Middle frontal gyrus (tissue), 1 donor: ENCODE measurements around the gene ZNF813.
"Not testable (repeated sequence)": the region's sequence is repeated elsewhere in the genome, so short reads cannot be mapped to it uniquely, and the experiment has no call there.

Experiments used
- DNase-seq: peaks from one replicate; pipeline ENCODE4 v3.0.0-alpha.2; 2015; ENCODE audit warnings: low spot score; ENCODE audit errors: extremely low spot score

Gene ZNF813

DNA sequence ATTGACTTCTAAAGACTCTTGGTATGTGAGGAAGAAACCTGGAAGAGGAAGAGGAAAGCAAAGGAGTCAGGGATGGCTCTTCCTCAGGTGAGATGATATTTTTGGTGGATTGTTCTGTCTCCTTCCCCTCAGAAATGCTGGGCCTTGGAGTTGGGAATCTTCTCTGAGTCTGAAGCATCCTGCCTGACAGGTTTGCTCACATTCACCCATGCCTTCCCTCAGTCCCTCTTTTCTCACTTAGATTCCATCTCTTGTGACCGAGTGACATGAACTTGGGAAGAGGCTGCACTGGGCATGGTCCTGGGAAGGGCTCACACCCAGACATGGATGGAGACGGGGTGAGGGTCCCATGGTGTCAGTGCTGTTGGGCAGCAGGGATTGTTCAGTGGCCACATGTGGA, 16.2 kb downstream of the ZNF813 start:
- DNase-seq, result not testable (repeated sequence)

DNA sequence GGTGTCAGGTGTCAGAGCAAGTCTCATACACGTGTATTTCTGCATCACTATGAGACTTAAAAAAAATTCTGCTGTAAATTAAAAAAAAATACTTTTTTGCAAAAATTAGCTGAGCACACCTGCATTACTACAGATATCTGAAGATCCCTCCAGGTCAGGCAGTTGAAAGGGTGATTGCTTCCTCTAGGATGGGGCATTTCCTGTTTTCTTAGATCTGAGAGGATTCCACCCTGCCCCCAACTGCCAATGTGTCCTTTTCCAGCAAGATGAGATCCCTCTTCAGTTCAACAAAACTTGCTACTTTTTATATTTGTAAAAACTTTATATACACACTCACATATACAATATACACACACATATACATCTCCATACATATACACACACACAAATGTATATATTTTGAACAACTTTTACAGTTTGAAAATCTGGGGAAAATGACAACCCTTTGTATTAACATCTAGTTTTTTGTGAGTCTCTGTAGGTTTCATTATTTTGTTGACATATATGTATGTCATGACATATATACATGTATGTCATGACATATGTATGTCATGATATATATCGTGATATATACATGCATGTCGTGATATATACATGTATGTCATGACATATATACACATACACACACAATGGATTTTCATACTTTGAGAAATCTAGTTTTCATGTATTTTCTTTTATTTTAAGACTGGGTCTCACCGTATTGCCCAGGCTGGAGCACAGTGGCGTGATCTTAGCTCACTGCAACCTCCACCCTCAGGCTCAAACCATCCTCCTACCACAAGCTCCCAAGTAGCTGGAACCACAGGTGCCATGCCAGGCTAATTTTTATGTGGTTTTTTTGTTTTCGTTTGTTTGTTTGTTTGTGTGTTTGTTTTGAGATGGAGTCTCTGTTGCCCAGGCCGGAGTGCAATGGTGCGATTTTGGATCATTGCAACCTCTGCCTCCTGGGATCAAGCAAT, 17.8 kb downstream of the ZNF813 start:
- no peak for DNase-seq

- DNase-seq, result no peak
Measured at GRCh38 chr19:53492153-53492552, 24.6 kb downstream of the ZNF813 start.

GRCh38 chr19:53497311-53498023, 29.9 kb downstream of the ZNF813 start:
- DNase-seq, result not testable (repeated sequence)

DNA sequence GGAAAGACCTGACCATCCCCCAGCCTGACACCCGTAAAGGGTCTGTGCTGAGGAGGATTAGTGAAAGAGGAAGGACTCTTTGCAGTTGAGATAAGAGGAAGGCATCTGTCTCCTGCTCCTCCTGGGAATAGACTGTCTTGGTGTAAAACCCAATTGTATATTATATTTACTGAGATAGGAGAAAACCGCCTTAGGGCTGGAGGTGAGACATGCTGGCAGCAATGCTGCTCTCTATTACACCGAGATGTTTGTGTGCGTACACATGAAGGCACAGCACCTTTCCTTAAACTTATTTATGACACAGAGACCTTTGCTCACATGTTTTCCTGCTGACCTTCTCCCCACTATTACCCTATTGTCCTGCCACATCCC, 30.5 kb downstream of the ZNF813 start:
- not testable (repeated sequence) for DNase-seq

GRCh38 chr19:53503151-53503550, 35.6 kb downstream of the ZNF813 start:
- DNase-seq, result not testable (repeated sequence)

DNA sequence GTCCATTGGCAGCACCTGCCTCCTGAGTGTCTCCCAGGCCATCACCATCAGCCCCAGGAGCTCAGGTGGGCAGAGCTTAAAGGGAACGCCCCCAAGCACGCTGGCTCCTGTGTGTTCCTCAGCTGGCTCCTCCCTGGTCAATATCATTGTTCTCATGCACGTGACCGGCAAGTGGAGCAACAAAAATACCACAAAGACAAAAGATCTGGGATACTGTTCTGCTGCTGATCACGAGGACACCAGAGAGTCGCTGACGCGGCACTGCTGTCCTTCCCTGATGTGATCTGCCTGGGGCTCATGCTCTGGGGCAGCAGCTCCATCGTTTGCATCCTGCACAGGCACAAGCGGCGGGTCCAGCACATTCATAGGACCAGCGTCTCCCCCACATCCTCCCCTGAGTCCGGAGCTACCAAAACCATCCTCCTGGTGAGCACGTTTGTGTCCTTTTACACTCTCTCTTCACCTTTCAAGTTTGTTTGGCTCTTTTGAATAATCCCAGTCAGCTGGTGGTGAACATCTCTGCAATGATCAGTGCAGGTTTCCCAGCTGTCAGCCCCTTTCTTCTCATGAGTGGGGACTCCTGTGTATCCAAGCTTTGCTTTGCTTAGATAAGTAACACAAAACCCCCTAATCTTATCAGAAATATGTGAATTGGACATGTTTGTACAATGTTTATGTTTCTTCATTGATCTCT, 36.3 kb downstream of the ZNF813 start:
- not testable (repeated sequence) for DNase-seq

- DNase-seq, result not testable (repeated sequence)
Measured at GRCh38 chr19:53504365-53504703, 36.8 kb downstream of the ZNF813 start.

DNA sequence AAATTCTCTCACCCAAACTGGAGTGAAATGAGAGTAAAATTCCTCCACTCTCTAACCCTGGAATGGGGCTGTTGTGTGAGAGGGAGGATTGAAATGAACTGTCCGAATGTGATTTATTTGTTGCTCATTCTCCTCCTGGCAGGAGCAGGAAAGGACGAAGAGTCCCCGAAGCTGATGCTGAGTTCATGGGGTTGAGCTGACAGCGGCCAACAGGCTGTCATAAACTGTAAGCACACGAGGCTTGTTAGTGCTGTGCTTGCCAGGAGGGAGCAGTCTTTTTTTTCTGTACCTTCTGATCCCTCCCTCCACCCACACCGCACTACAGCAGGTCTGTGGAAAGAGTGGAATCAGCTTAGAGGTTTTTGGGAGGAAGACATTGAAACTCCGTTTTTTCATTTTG, 37.4 kb downstream of the ZNF813 start:
- DNase-seq, result no peak

DNA sequence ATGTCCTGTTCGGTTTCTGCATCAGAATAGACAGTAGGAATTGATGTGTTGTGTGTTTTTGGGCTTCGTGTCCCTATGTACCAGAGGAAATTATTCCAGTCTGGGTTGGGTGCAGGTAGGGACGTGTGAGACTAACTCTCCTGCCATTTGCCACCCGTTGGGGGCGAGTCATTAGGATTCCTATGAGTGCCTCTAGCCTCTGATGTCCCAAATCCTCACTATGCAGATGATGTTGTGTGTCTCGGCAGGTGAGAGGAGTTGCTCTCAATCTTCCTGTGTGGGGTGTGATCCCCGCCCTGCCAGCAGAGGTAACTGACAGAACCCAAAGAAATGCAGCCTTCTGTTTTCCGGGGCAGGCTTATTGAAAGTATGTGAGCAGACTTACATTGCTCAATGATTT, 39.2 kb downstream of the ZNF813 start:
- DNase-seq, result no peak

DNA sequence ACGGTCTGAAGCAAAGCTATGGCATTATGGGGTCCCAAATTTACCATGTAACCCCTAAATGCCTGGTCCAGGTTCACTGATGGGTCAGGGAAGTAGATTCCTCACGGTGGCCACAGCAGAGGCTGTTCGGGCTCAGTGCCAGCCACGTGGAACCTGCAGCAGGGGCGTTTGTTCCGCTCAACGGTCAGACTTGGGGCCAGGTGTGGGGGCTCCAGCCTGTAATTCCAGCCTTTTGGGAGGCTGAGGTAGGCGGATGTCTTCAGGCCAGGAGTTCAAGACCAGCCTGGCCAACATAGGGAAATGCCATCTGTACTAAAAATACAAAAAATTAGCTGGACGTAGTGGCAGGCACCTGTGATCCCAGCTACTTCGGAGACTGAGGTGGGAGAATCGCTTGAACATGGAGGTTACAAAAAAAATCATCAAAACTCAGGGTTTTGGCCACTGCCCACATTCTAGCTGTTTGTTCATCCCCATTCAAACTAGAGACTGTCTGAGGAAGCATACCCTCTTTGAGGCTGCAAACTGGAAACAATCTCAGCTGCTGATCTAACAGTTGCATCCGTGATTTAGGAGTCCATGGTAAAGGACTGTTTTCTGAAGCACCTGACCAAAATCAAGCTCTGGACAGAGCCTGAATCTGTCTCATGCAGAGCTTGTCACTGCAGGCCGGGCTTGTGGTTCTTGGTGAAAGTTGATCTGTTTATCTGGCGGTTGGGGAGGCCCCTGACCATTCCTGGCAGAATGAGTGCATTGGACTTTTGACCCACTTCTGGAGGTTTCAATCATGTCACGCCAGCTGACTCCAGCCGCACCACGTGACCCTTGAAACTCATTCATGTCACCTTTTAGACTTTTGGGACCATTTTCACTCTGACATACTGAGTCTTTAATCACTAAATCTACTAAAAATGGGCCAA, 40.2 kb downstream of the ZNF813 start:
- DNase-seq, result no peak

- DNase-seq, result no peak
Measured at GRCh38 chr19:53509443-53509842, 41.9 kb downstream of the ZNF813 start.

- no peak for DNase-seq
Measured at GRCh38 chr19:53509845-53510244, 42.3 kb downstream of the ZNF813 start.

- DNase-seq, result no peak
Measured at GRCh38 chr19:53511357-53511756, 43.8 kb downstream of the ZNF813 start.

- no peak for DNase-seq
Measured at GRCh38 chr19:53511933-53512374, 44.4 kb downstream of the ZNF813 start.

DNA sequence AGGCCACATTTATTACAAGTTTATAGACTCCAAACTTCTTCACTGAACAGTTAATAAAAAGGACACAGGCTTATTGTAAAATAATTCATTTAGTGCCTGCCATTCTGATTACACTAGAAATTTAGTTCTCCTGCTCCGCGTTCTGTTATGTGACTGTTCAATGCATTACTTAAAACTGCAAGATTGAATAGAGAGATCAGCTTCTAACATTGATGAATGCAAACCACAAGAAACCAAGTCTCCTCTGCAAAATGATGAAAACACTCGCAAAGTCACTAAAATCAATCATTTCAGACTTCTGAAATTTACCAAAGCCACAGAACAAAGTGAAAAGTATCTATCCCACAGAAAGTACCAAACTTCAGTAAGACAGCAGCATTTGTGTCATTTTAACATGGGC, 47.5 kb downstream of the ZNF813 start:
- not testable (repeated sequence) for DNase-seq

- no peak for DNase-seq
Measured at GRCh38 chr19:53517114-53517741, 49.7 kb downstream of the ZNF813 start.

- no peak for DNase-seq
Measured at GRCh38 chr19:53518121-53518520, 50.6 kb downstream of the ZNF813 start.

GRCh38 chr19:53518716-53519115, 51.2 kb downstream of the ZNF813 start:
- DNase-seq, result no peak

GRCh38 chr19:53519446-53519845, 51.9 kb downstream of the ZNF813 start:
- DNase-seq, result no peak
